Ectodermal cell (in vitro differentiated cells): ENCODE data around the gene RYR1.
A peak's percentile ranks its signal among the peaks of the same experiment; 100 is the strongest.
"Not testable (repeated sequence)": the region's sequence is repeated elsewhere in the genome, so short reads cannot be mapped to it uniquely, and the experiment has no call there.

Source experiments
- H3K27ac ChIP-seq: 2 replicates; pipeline ENCODE4 v1.7.0; 2013; ENCODE audit warnings: mild to moderate bottlenecking, low read depth, low read length; ENCODE audit not compliant: insufficient read depth, poor library complexity, severe bottlenecking
- H3K27me3 ChIP-seq: 2 replicates; pipeline ENCODE4 v1.7.0; 2013; ENCODE audit warnings: mild to moderate bottlenecking, low read length; ENCODE audit not compliant: insufficient read depth, control insufficient read depth, poor library complexity, severe bottlenecking
- H3K36me3 ChIP-seq: one replicate; pipeline ENCODE4 v1.7.0; 2013; ENCODE audit warnings: low read length; ENCODE audit not compliant: control insufficient read depth, insufficient read depth
- H3K4me1 ChIP-seq: one replicate; pipeline ENCODE4 v1.7.0; 2013; ENCODE audit warnings: low read length; ENCODE audit not compliant: control insufficient read depth, insufficient read depth
- H3K4me3 ChIP-seq: 2 replicates; pipeline ENCODE4 v1.7.0; 2013; ENCODE audit warnings: low read depth, low read length, control low read depth; ENCODE audit not compliant: insufficient read depth
- H3K9me3 ChIP-seq: 2 replicates; pipeline ENCODE4 v1.7.0; 2013; ENCODE audit warnings: mild to moderate bottlenecking, low read length, moderate library complexity; ENCODE audit not compliant: control insufficient read depth
- WGBS, 2 experiments: methylation state at CpG; one replicate each; pipeline ENCODE4 v1.1.7; 2013; ENCODE audit warnings: missing lambda C conversion rate in 2 of 2; 5-methylcytosine and 5-hydroxymethylcytosine counted together

RYR1 gene

GRCh38 chr19:38400361-38400760, 33.1 kb upstream of the RYR1 start:
- 65 to 70% methylated on average over 5 of the region's 5 CpGs for WGBS, 2 experiments
- Histone ChIP-seq H3K27ac (no peak overlapping the region), H3K27me3 (peaks cover 50% of the 10 kb centered on the region)

GRCh38 chr19:38401148-38401547, 32.3 kb upstream of the RYR1 start:
- no peak overlapping the region for H3K27ac ChIP-seq
- H3K27me3 ChIP-seq = peaks cover 45% of the 10 kb centered on the region
- no peaks in the 10 kb centered on the region for H3K4me1 ChIP-seq
- 91 to 97% methylated on average over 2 of the region's 3 CpGs for WGBS, 2 experiments
- no peaks in the 10 kb centered on the region for H3K36me3 ChIP-seq
- H3K4me3 ChIP-seq = no peak overlapping the region
- no peaks in the 10 kb centered on the region for H3K9me3 ChIP-seq

More at GRCh38 chr19:38400361-38400760, 33.1 kb upstream of the RYR1 start:
- Histone ChIP-seq H3K36me3 (no peaks in the 10 kb centered on the region), H3K9me3 (no peaks in the 10 kb centered on the region), H3K4me1 (no peaks in the 10 kb centered on the region), H3K4me3 (no peak overlapping the region)

GRCh38 chr19:38402623-38402966, 30.9 kb upstream of the RYR1 start:
- Histone ChIP-seq H3K4me3 (peak overlapping the region; percentile 5), H3K36me3 (no peaks in the 10 kb centered on the region), H3K4me1 (no peaks in the 10 kb centered on the region), H3K27ac (no peak overlapping the region), H3K9me3 (no peaks in the 10 kb centered on the region), H3K27me3 (peaks cover 32% of the 10 kb centered on the region)
- 10 to 16% methylated on average over 18 of the region's 18 CpGs for WGBS, 2 experiments

GRCh38 chr19:38402967-38403674, 30.4 kb upstream of the RYR1 start, which contains the start of gene FAM98C:
Gene FAM98C, plus strand, starts transcription at chr19:38403093. Its CDS starts 61 bp downstream, at chr19:38403154.
- peaks cover 32% of the 10 kb centered on the region for H3K27me3 ChIP-seq
- no peak within 1 kb of the TSS for H3K27ac ChIP-seq
- H3K4me1 ChIP-seq = no peaks in the 10 kb centered on the region
- no peaks in the 10 kb centered on the region for H3K36me3 ChIP-seq
- no peaks in the 10 kb centered on the region for H3K9me3 ChIP-seq
- 0 to 1% methylated on average over 82 of the region's 82 CpGs for WGBS, 2 experiments
- H3K4me3 ChIP-seq = peak within 1 kb of the TSS; percentile 56

- Histone ChIP-seq H3K9me3 (no peaks in the 10 kb centered on the region), H3K4me1 (no peaks in the 10 kb centered on the region), H3K27ac (no peak overlapping the region), H3K4me3 (no peak overlapping the region), H3K36me3 (no peaks in the 10 kb centered on the region), H3K27me3 (peaks cover 18% of the 10 kb centered on the region)
- 91 to 92% methylated on average over 6 of the region's 6 CpGs for WGBS, 2 experiments
Observed at GRCh38 chr19:38404858-38405257, 28.6 kb upstream of the RYR1 start.

GRCh38 chr19:38405276-38405675, 28.2 kb upstream of the RYR1 start:
- Histone ChIP-seq H3K27me3 (peaks cover 14% of the 10 kb centered on the region), H3K4me1 (no peaks in the 10 kb centered on the region), H3K36me3 (no peaks in the 10 kb centered on the region), H3K4me3 (no peak overlapping the region), H3K27ac (no peak overlapping the region), H3K9me3 (no peaks in the 10 kb centered on the region)
- WGBS, 2 experiments = 95% methylated on average over 8 of the region's 8 CpGs

- Histone ChIP-seq H3K27me3 (no peaks in the 10 kb centered on the region), H3K4me1 (peaks cover 5% of the 10 kb centered on the region), H3K27ac (no peak overlapping the region), H3K4me3 (no peak overlapping the region), H3K36me3 (no peaks in the 10 kb centered on the region), H3K9me3 (no peaks in the 10 kb centered on the region)
- 91 to 92% methylated on average over 7 of the region's 7 CpGs for WGBS, 2 experiments
Observed at GRCh38 chr19:38409631-38410133, 23.8 kb upstream of the RYR1 start.

- not testable (repeated sequence) for H3K4me1 ChIP-seq, H3K9me3 ChIP-seq, H3K27ac ChIP-seq, H3K4me3 ChIP-seq, H3K27me3 ChIP-seq, H3K36me3 ChIP-seq
- 89 to 92% methylated on average over 6 of the region's 6 CpGs for WGBS, 2 experiments
Observed at GRCh38 chr19:38410407-38410806, 23.1 kb upstream of the RYR1 start.

GRCh38 chr19:38411041-38411712, 22.3 kb upstream of the RYR1 start:
- Histone ChIP-seq H3K27ac (no peak overlapping the region), H3K9me3 (no peaks in the 10 kb centered on the region), H3K27me3 (no peaks in the 10 kb centered on the region), H3K4me3 (no peak overlapping the region), H3K36me3 (no peaks in the 10 kb centered on the region), H3K4me1 (peaks cover 5% of the 10 kb centered on the region)
- 91 to 92% methylated on average over 12 to 13 of the region's 13 CpGs for WGBS, 2 experiments

- H3K27ac ChIP-seq, H3K9me3 ChIP-seq, H3K4me3 ChIP-seq, H3K27me3 ChIP-seq, H3K4me1 ChIP-seq, H3K36me3 ChIP-seq: not testable (repeated sequence)
- WGBS, 2 experiments = 93 to 95% methylated on average over 5 of the region's 5 CpGs
Observed at GRCh38 chr19:38411898-38412297, 21.6 kb upstream of the RYR1 start.
